HEK293 (cell line): ENCODE measurements around the gene WDR73.
A peak's percentile ranks its signal among the peaks of the same experiment; 100 is the strongest.

Source experiments
- ELK4 ChIP-seq: IDR thresholded peaks from 2 replicates; pipeline ENCODE4 v1.6.1; 2011; ENCODE audit warnings: mild to moderate bottlenecking, low read depth, low read length, borderline replicate concordance
- ZBTB17 ChIP-seq: fragments of 450-650 bp; formaldehyde crosslinking; IDR thresholded peaks from 2 replicates; pipeline ENCODE4 v1.5.1; 2016; ENCODE audit warnings: missing biosample characterization, missing genetic modification characterization
- ZBTB7A ChIP-seq: fragments of 450-650 bp; formaldehyde crosslinking; IDR thresholded peaks from 2 replicates; pipeline ENCODE4 v1.5.1; 2016; ENCODE audit warnings: low read depth, missing biosample characterization, missing genetic modification characterization
- ZFHX2 ChIP-seq: fragments of 450-650 bp; formaldehyde crosslinking; conservative IDR thresholded peaks from 2 replicates; pipeline ENCODE4 v1.5.1; 2016; ENCODE audit warnings: missing biosample characterization, missing genetic modification characterization
- ZFP37 ChIP-seq: fragments of 450-650 bp; formaldehyde crosslinking; IDR thresholded peaks from 2 replicates; pipeline ENCODE4 v1.5.1; 2016; ENCODE audit warnings: missing biosample characterization, missing genetic modification characterization
- ZNF121 ChIP-seq: fragments of 450-650 bp; formaldehyde crosslinking; IDR thresholded peaks from 2 replicates; pipeline ENCODE4 v1.5.1; 2016; ENCODE audit warnings: missing biosample characterization, missing genetic modification characterization
- ZNF221 ChIP-seq: fragments of 450-650 bp; formaldehyde crosslinking; IDR thresholded peaks from 2 replicates; pipeline ENCODE4 v1.5.1; 2017; ENCODE audit warnings: missing biosample characterization, missing genetic modification characterization, borderline replicate concordance
- ZNF335 ChIP-seq: fragments of 450-650 bp; formaldehyde crosslinking; conservative IDR thresholded peaks from 2 replicates; pipeline ENCODE4 v1.5.1; 2016; ENCODE audit warnings: missing biosample characterization, missing genetic modification characterization
- ZNF449 ChIP-seq: fragments of 450-650 bp; formaldehyde crosslinking; IDR thresholded peaks from 2 replicates; pipeline ENCODE4 v1.5.1; 2017; ENCODE audit warnings: missing biosample characterization, mild to moderate bottlenecking, missing genetic modification characterization, moderate library complexity
- ZNF501 ChIP-seq: fragments of 450-650 bp; formaldehyde crosslinking; IDR thresholded peaks from 2 replicates; pipeline ENCODE4 v1.5.1; 2016; ENCODE audit warnings: missing biosample characterization, missing genetic modification characterization
- ZNF521 ChIP-seq: fragments of 450-650 bp; formaldehyde crosslinking; IDR thresholded peaks from 2 replicates; pipeline ENCODE4 v1.5.1; 2017; ENCODE audit warnings: missing biosample characterization, mild to moderate bottlenecking, missing genetic modification characterization
- ZNF610 ChIP-seq: fragments of 450-650 bp; formaldehyde crosslinking; IDR thresholded peaks from 2 replicates; pipeline ENCODE4 v1.5.1; 2016; ENCODE audit warnings: missing biosample characterization, missing genetic modification characterization, borderline replicate concordance
- ZNF623 ChIP-seq: fragments of 450-650 bp; formaldehyde crosslinking; IDR thresholded peaks from 2 replicates; pipeline ENCODE4 v1.5.1; 2016; ENCODE audit warnings: missing biosample characterization, missing genetic modification characterization
- ZNF707 ChIP-seq: fragments of 450-650 bp; formaldehyde crosslinking; IDR thresholded peaks from 2 replicates; pipeline ENCODE4 v1.5.1; 2016; ENCODE audit warnings: missing biosample characterization, missing genetic modification characterization
- TF ChIP-seq, protein P1 (sequence below): fragments of 450-650 bp; formaldehyde crosslinking; IDR thresholded peaks from 2 replicates; pipeline ENCODE4 v1.5.1; 2016; ENCODE audit warnings: missing biosample characterization, missing genetic modification characterization
- TF ChIP-seq, protein P2 (sequence below): fragments of 450-650 bp; formaldehyde crosslinking; IDR thresholded peaks from 2 replicates; pipeline ENCODE4 v1.5.1; 2016; ENCODE audit warnings: missing biosample characterization, missing genetic modification characterization, low read depth
- TF ChIP-seq, protein P3 (sequence below): fragments of 450-650 bp; formaldehyde crosslinking; IDR thresholded peaks from 2 replicates; pipeline ENCODE4 v1.5.1; 2017; ENCODE audit warnings: missing biosample characterization, missing genetic modification characterization
- TF ChIP-seq, protein P4 (sequence below): fragments of 450-650 bp; formaldehyde crosslinking; optimal IDR thresholded peaks from 2 replicates; pipeline ENCODE3; 2016; ENCODE audit warnings: missing biosample characterization, mild to moderate bottlenecking, missing genetic modification characterization

The WDR73 gene

DNA sequence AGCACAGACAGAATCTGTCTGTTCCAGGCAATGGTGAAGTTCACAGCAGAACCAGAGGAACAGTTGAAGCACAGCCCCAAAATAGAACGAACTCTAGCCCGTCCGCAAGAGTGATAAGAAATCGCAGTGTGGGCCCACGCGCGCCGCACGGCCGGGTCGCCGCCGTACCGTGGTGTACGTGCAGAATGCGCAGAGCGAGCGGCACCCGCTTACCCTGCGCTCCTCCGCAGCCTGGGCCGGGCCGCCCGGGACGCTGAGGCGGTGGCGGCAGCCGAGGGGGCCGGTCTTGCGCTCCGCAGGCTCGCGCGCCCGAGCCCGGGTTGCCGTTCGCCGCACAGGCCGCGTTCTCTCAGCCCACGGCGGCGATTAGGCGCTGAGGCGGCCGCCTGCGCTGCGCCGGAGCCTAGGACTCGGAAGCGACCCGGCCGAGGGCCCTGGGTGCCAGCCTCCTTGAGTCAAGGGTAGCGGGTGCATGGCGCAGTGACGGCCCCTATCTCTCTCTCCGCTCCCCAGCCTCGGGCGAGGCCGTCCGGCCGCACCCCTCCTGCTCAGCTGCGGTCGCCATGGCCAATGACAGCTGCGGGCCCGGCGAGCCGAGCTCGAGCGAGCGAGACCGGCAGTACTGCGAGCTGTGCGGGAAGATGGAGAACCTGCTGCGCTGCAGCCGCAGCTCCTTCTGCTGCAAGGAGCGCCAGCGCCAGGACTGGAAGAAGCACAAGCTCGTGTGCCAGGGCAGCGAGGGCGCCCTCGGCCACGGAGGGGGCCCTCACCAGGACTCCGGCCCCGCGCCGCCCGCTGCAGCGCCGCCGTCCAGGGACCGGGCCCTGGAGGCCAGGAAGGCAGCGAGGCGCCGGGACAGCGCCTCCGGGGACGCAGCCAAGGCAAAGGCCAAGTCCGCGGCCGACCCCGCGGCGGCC, 20.5 kb downstream of the WDR73 start (continued):
- no peak for TF ChIP-seq ZNF449 (tag by site-specific recombination)
- TF ChIP-seq ZNF335 (tag by site-specific recombination), result peak; percentile 79
- TF ChIP-seq ELK4, result no peak
- TF ChIP-seq ZNF221, result no peak
- TF ChIP-seq ZBTB17 (tag by site-specific recombination), result peak; percentile 47; the same call in 1 of the 2 replicates
- TF ChIP-seq ZFP37 (tag by site-specific recombination), result peak; percentile 82
- TF ChIP-seq, protein P1, sequence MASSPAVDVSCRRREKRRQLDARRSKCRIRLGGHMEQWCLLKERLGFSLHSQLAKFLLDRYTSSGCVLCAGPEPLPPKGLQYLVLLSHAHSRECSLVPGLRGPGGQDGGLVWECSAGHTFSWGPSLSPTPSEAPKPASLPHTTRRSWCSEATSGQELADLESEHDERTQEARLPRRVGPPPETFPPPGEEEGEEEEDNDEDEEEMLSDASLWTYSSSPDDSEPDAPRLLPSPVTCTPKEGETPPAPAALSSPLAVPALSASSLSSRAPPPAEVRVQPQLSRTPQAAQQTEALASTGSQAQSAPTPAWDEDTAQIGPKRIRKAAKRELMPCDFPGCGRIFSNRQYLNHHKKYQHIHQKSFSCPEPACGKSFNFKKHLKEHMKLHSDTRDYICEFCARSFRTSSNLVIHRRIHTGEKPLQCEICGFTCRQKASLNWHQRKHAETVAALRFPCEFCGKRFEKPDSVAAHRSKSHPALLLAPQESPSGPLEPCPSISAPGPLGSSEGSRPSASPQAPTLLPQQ (tag by site-specific recombination), result peak; percentile 96
- TF ChIP-seq ZNF623 (tag by site-specific recombination), result no peak
- TF ChIP-seq, protein P2, sequence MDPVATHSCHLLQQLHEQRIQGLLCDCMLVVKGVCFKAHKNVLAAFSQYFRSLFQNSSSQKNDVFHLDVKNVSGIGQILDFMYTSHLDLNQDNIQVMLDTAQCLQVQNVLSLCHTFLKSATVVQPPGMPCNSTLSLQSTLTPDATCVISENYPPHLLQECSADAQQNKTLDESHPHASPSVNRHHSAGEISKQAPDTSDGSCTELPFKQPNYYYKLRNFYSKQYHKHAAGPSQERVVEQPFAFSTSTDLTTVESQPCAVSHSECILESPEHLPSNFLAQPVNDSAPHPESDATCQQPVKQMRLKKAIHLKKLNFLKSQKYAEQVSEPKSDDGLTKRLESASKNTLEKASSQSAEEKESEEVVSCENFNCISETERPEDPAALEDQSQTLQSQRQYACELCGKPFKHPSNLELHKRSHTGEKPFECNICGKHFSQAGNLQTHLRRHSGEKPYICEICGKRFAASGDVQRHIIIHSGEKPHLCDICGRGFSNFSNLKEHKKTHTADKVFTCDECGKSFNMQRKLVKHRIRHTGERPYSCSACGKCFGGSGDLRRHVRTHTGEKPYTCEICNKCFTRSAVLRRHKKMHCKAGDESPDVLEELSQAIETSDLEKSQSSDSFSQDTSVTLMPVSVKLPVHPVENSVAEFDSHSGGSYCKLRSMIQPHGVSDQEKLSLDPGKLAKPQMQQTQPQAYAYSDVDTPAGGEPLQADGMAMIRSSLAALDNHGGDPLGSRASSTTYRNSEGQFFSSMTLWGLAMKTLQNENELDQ (tag by site-specific recombination), result no peak
- TF ChIP-seq ZNF610 (tag by site-specific recombination), result 0 out of 2 replicates have a peak, but pooled peaks have one; percentile 27
- TF ChIP-seq ZFHX2 (tag by site-specific recombination), result peak; percentile 23
- TF ChIP-seq ZBTB7A, result no peak
- TF ChIP-seq ZNF707 (tag by site-specific recombination), result no peak
- TF ChIP-seq, protein P3, sequence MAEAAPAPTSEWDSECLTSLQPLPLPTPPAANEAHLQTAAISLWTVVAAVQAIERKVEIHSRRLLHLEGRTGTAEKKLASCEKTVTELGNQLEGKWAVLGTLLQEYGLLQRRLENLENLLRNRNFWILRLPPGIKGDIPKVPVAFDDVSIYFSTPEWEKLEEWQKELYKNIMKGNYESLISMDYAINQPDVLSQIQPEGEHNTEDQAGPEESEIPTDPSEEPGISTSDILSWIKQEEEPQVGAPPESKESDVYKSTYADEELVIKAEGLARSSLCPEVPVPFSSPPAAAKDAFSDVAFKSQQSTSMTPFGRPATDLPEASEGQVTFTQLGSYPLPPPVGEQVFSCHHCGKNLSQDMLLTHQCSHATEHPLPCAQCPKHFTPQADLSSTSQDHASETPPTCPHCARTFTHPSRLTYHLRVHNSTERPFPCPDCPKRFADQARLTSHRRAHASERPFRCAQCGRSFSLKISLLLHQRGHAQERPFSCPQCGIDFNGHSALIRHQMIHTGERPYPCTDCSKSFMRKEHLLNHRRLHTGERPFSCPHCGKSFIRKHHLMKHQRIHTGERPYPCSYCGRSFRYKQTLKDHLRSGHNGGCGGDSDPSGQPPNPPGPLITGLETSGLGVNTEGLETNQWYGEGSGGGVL (tag by site-specific recombination), result no peak
- TF ChIP-seq ZNF521 (tag by site-specific recombination), result no peak
- TF ChIP-seq ZNF501 (tag by site-specific recombination), result peak; percentile 75; the same call in 1 of the 2 replicates
- TF ChIP-seq, protein P4, sequence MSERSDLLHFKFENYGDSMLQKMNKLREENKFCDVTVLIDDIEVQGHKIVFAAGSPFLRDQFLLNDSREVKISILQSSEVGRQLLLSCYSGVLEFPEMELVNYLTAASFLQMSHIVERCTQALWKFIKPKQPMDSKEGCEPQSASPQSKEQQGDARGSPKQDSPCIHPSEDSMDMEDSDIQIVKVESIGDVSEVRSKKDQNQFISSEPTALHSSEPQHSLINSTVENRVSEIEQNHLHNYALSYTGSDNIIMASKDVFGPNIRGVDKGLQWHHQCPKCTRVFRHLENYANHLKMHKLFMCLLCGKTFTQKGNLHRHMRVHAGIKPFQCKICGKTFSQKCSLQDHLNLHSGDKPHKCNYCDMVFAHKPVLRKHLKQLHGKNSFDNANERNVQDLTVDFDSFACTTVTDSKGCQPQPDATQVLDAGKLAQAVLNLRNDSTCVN (tag by site-specific recombination), result peak; percentile 96
- TF ChIP-seq ZNF121, result peak; percentile 56; the same call in 1 of the 2 replicates
- TF ChIP-seq, all 188 proteins: peak for 25
